Femur (tissue), 1 donor: Measurements from ENCODE around the gene PCBP4.
"Not testable (repeated sequence)": the region's sequence is repeated elsewhere in the genome, so short reads cannot be mapped to it uniquely, and the experiment has no call there.

Source experiments
- DNase-seq: peaks from one replicate; pipeline ENCODE4 v3.0.0-alpha.2; 2017

The PCBP4 gene

DNA sequence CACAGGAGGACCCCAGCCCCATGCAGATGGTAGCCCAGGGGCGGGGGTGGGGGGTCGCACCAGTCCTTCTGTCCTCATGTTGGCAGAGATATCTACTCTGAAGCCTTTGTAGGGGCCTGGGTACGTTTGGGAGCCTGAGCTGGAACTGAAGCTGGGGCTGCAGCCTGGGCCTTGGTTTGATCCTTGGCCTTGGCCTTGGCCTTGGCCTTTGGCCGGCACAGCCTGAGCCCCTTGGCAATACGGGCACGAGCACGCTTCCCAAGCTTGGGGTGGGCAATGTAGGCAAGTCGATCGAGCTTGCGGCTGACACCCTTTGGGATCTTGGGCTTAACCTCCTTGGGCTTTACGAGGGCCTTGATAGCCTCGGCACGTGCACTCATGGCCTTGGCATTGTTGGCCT, 26.4 kb upstream of the PCBP4 start:
- not testable (repeated sequence) for DNase-seq

DNA sequence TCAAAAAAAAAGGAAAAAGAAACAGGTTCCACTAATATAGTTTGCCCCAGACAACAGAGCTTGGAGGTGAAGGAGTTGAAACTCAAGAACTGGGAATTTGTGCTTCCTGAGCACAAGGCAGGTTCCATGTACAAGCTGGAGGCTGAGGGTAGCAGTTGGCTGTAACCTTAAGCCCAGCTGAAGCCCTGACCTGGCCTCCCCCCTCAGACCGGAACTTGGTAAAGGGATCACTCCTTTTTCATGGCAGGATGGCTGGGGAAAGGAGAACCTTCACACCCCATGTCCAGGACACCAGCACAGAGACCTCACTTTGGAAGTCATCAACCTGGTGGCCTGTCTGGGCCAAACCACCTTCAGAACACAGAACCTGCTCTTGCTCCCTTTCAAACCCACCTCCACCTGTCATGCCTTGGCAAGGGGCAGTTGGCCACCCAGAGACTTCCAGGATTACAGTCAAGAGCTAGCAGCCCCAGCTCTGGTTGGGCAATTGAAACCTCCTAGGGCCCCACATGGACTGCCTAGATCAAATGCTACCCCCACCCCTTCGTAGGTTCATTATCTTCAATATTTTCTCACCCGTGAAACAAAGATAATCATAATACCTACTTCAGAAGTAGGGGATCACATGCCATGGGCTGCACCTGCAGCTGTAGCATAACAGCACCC, 24.9 kb upstream of the PCBP4 start:
- DNase-seq: no peak

DNA sequence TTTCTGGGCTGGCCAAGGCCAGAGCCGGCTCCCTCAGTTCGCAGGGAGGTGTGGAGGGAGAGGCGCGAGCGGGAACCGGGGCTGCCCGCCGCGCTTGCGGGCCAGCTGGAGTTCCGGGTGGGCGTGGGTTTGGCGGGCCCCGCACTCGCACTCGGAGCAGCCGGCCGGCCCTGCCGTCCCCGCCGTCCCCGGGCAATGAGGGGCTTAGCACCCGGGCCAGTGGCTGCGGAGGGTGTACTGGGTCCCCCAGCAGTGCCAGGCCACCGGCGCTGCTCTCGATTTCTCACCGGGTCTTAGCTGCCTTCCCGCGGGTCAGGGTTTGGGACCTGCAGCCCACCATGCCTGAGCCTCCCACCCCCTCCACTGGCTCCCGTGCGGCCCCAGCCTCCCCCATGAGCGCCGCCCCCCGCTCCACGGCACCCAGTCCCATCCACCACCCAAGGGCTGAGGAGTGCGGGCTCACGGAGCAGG, 23.3 kb upstream of the PCBP4 start:
- DNase-seq: not testable (repeated sequence)

DNA sequence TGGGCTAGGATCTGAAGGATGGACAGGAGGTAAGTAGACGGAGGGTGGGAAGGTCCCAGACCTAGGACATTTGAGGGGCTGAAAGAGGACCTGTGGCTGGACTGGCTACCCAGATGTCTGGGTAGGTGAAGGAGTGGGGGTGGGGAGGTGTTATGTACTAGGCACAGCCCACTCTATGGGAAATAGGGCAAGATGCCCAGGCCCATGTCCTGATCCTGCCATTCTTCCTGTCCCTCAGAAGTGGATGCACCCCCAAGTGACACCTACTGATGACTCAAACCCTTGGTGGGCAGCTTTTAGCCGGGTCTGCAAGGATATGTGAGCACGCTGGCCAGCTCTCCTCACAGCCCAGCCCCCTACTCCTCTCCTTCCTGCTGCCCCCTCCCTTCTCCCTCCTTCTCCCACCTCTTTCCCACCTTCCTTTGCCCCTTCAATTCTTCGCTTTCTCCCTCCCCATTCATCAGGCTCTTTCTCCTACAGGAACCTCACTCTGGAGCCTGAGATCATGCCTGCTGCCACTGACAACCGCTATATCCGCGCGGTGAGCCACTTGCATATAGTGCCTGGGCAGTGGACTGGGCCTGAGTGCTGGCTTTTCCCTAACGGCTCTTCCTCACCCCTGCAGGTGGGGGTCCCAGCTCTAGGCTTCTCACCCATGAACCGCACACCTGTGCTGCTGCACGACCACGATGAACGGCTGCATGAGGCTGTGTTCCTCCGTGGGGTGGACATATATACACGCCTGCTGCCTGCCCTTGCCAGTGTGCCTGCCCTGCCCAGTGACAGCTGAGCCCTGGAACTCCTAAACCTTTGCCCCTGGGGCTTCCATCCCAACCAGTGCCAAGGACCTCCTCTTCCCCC, 21.3 kb upstream of the PCBP4 start:
- no peak for DNase-seq

DNA sequence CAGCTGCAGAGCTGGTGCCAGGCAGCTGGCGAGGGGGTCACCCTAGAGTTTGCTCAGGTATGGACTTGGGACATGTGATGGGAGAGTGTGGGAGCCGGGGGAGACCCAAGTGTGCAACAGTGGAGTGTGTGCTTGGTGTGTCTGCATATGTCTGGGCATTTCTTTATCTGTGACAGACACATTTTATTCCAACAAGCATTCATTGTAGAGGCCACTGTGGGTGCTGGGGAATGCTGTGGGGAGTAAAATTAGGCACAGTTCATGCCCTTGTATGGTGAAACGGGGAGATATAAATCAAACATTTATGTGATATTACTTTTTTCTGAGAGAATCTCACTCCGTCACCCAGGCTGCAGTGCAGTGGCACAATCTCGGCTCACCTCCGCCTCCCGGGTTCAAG, 20.3 kb upstream of the PCBP4 start:
- DNase-seq: no peak

DNA sequence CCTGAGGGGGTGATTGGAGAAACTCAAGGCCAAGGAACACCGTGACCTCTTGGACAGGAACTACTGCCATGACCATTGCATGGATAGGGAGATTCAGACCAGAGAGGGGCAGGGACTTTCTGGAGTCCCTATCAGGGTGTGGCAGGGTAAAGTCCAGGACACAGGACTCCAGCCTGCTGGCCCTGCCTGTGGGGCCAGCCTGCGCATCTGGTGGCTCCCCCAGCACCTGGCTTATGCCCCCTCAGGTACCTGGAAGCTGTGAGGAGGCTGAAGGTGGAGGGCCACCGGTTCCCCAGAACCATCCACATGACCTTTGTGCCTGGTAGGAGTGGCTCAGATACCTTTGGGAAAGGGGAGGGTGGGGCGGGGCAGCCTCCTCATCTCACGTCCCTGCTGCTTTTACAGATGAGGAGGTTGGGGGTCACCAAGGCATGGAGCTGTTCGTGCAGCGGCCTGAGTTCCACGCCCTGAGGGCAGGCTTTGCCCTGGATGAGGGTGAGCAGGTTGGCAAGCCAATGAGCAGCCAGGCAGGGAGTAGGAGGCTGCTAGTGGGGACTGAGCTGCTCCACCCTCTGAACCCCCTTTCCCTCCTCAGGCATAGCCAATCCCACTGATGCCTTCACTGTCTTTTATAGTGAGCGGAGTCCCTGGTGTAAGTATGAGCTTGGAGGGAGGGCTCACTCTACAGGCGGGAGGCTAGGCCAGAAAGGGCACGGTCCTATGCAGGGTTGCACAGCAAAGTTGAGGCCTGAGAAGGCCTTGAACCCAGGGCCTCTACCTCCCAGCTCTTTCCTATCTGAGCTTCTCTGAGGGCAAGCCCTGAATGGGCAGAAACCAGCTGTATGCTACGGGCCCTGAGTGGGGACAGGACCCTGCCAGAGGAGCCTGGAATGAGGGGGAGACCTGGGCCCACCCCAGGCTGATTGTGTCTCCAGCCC, 19.0 kb upstream of the PCBP4 start:
- no peak for DNase-seq

DNA sequence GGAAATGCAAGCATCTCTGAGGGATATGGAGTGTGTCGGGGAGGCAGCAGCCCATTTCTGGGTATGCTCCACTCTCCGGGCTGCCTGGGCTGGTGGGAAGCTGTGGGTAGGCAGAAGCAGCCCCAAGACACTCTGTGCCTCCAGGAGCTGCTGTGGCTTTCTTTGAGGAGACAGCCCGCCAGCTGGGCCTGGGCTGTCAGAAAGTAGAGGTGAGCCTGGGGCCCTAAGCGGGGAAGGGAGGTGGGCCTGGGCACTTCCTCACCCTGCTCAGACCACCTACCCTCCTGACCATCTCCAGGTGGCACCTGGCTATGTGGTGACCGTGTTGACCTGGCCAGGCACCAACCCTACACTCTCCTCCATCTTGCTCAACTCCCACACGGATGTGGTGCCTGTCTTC, 17.8 kb upstream of the PCBP4 start:
- DNase-seq: no peak

DNA sequence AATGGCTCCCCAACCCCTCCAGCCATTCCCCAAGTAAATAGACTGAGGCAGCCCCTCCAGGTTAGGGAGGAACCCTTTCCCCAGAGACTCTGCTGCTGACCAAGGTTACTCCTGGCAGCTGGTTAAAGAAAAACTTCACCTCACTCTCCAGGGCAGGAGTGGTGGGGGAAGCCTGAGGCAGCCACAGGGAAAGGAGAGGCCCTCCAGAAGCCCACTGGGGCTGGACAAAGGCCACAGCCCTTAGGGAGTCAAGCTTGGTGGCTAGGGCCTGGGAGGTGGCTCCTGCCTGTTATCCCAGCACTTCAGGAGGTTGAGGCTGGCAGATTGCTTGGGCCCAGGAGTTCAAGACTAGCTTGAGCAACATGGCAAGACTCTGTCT, 17.0 kb upstream of the PCBP4 start:
- no peak for DNase-seq

DNA sequence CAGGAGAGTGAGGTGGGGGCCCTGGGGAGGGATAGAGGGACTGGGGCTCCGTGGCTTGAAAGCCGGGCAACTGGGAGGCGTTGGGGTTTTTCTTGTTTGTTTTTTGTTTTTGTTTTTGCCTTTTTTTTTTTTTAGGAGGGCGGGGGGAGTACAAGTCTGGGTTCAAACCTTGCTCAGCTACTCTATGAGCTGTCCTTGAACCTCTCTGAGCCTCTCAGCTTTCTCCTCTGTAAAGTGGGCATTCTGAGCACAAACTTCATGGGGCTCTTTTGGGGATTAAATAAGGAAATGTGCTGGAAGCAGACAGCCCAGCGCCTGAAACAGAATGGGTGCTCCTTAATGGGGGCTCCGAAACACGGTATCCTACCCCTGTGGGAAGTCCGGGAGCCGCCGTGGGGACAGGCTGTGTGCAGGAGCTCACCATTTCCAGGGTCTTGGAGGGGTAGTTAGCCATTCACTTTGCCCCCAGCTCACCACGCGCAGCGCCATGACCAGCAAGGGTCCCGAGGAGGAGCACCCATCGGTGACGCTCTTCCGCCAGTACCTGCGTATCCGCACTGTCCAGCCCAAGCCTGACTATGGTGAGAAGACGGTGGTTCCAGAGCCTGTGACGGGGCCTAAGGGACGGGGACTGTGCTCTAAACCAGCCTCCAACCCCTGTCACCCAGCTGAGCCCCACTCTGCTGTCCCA, 16.5 kb upstream of the PCBP4 start:
- no peak for DNase-seq

DNA sequence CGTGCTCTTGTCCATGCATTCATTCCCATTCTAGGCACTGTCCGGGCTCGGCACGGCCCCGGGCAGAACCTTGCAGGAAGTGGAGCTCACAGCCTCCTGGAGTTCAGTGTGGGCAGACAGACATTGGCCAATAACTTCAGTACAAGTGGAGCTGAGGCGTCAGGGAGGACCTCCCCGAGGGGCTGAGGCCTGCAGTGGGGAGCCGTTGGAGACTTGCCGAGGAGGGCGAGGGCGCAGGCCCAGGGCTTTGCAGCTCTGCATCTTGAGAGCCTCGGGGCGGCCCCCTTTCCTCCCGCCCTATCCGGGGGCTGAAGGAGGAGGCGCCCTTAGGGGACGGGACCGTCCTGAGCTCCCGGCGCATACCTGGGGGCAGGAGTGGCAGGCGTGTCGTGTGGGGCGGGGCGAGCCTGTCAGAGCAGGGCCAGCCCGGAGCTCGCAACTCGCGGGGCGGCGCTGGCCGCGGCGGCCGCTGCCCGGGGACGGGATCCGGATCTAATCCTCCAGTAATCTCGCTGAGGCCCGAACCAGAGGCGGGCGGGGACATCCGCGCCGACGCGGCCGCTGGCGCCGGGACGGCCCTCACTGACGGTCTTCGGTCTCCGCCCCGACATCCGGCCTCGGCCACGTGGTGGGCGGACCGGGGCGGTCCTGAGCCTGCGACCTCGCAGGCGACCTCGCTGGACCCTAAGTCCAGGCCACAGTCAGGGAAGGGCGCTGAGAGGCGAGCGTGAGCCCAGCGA, 15.8 kb upstream of the PCBP4 start, which contains the start of gene ACY1:
TSS of gene ACY1 (plus strand) at position 698 of the 740 bp plus-strand sequence. CDS start 530 bp downstream, outside the sequence.
- DNase-seq: peak; percentile 93

DNA sequence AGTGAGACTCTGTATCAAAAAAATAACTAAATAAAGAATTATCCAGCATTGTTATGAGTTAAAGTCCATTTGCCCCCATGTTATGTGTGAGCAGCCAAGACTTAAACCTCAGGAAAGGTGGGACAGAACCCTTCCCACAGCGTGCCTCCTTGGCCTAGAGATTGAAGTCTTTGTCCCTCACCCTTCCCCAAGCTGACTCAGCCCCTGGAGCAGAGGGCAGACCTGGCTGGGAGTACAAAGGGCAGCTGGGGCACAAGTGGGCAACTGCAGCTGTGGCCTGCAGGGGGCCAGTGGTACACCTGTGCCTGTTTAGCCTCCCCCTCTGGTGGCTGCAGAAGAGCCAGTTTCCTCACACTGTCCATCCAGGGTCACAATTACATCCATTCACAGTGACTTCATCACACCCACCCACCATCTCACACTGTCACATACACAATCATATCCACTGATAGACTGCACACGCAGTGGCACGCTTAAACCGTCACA, 15.1 kb upstream of the PCBP4 start:
- DNase-seq: no peak

DNA sequence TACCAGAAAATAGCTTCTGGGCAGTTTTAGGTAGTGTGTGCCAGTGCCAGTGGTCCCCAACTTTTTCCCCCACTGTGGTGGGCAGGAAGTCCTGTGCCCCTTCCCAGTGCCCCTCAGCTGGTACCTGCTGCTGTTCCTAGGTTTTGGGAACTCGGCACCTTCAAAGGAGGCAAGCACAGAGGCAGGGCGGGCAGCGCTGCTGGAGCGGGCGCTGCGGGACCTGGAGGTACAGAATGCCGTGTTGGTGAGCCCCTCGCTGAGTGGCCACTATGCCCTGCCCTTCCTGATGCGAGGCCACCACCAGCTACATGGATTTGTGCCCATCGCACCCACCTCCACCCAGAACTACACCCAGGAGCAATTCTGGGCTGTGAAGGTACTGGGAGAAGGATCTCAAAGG, 13.0 kb upstream of the PCBP4 start:
- no peak for DNase-seq

DNA sequence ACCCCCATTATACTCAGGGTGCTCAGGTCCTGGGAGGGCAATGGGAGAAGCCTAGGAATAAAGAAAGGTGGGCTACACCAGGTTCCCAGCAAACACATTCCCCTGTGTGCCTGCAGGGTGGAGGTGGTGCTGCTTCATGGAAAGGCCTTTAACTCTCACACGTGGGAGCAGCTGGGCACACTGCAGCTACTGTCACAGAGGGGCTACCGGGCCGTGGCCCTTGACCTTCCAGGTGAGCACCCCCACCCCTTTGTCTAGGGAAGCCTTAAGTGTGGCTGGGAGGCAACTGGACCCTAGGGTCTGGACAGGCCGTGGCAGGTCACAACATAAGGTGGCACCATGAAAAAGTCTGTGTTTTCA, 10.9 kb upstream of the PCBP4 start:
- no peak for DNase-seq

DNA sequence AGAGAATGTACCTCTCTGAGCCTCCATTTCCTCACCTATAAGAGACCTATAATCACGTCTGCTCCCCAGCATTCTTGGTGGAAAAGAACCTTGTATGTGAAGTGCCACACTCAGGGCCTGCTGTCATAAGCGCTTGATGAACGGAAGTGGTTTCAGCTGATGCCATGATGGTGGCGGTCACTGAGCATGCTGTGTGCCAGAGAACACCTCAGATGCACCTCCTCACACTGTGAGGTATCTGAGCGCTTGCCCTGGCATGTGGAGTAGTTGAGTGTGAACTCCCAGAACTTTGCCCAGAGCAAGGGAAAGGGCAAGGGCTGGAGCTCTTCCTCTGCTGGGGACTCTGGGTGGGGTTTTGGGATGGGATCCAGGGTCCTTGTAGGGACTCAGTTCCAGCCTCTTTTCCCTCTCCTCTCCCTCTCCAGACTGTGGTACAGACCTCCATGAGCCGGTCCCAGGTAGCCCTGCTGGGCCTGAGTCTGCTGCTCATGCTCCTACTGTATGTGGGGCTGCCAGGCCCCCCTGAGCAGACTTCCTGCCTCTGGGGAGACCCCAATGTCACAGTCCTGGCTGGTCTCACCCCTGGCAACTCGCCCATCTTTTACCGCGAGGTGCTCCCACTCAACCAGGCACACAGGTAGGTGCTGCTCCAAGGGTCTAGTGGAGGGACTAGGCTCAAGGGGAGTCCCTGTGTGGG, 10.3 kb upstream of the PCBP4 start:
- DNase-seq: no peak

DNA sequence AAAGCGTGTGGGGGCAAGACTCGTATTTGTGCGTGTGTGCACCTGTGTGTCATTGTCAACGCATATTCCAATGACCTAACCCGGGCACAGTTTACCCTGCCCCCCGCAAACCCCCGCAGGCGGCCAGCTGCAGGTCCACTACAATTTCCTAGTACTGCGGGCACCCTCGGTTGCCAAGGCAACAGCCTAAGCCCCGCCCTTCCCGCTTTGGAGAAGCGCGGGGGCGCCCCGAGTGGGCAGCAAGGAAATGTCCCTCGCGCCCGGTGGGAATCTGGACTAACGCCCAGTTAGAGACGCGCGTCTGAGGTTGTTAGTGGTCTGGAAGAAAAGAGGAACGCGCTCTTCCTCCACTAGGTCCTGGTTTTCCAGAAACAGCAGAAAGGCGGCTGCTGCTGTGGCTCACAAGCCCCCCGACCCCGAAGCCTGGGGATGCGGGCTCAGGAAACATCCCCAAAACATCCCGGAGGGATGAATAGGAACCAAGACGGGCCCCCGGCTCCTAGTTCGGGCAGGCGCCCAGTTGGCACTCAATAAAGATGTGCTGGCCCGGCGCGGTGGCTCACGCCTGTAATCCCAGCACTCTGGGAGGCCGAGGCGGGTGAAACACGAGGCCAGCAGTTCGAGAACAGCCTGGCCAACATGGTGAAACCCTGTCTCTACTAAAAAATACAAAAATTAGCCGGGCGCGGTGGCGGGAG, 8.7 kb upstream of the PCBP4 start:
- peak; percentile 86 for DNase-seq

DNA sequence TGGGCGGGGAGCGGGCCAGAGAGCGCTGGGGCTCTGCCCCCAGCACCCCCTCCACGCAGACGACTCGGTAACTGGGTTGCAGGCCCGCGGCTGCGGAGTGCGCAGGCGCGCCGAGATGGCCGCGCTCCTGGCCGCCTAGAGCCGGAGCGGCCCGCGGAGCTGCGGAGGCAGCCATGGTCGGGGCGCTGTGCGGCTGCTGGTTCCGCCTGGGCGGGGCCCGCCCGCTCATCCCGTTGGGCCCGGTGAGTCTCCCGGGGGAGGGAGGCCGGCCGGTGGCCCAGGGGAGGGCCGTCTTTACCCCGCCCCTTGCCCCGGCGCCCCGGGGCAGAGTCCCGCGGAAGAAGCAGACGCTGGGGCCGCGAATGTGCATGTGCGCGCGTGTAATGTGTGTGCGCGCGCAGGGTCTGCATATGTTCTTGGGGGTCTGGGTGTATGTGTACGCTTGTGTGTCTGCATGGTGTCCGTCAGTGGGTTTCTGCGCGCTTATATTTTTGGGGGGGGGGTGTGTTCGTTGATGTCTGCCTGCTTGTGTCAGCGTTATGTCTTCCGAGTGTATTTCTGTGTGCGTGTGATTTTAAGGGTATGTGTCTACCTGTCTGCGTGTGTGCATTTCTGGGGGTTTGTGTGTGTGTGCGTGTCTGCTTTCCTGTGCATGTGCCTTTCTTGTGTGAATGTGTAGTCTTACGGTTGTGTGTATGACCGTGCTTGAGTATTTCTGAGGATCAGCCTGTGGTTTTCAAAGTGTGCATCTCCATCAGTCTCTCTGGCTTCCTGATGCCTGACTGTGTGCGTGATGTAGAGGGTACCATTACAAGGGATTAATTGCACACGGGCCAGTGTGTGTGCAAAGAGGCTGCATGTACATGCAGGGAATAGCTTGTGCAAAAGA, 8.0 kb upstream of the PCBP4 start, which contains the start of gene ABHD14A:
TSS of gene ABHD14A (plus strand) at position 102 of the 889 bp plus-strand sequence. CDS start at position 174, 72 bp downstream.
- peak; percentile 88 for DNase-seq

DNA sequence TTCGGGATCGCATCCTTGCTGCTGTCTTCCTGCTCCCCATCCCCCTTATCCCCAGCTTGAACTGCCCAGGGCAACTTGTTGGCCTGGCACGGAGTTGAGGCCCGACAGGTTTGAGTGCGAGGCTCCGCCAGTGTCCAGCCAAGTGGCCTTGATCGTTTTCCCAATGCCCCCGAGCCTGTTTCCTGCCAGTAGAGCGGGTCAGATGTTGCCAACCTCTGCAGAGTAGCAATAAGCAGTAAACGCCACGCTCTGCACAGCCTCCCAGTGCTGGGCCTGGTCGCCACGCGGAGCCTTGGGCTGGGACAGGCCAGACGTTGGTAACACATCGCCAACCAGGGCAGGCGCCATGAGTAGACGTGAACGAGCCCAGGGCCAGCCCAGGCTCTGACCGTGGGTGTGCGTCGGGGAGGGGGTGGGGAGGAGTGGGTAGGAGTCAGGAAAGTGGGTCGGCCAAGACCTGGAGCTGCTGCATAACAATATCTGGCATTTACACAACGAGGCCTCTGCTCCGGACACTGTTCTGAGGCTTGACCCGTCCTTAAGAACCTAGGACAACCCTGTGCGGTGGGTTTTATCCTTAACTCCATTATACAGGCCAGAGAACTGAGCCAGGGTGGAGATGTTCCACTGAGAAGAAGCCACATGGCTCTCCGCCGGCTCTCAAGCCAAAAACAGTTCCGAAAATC, 7.2 kb upstream of the PCBP4 start:
- peak; percentile 60 for DNase-seq

DNA sequence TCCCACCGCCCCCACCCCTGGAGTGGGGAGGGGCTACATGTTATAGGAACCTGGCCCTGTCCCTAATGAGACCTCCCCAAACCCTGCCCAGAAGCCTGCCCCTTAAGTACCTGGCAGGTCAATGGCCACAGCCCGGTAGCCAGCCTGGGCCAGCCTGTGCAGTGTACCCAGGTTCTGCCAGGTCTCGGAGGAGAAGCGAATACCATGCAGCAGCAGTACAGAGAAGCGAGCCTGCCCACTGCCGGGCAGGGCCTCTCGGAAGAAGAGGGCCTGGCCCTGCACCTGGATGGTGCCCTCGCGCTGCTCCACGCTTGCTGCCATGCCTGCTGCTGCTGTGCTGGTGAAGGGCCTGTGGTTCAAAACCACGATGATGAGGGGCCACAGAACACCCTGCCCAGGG, 4.1 kb upstream of the PCBP4 start:
- no peak for DNase-seq
